NCI-H2227 (cell line): ENCODE results near the gene RBM19.

Source experiments
- DNase-seq: peaks from one replicate; lab custom pipeline; 2025; ENCODE audit not compliant: unreplicated experiment; lab: John Stamatoyannopoulos, UW

The RBM19 gene

DNA sequence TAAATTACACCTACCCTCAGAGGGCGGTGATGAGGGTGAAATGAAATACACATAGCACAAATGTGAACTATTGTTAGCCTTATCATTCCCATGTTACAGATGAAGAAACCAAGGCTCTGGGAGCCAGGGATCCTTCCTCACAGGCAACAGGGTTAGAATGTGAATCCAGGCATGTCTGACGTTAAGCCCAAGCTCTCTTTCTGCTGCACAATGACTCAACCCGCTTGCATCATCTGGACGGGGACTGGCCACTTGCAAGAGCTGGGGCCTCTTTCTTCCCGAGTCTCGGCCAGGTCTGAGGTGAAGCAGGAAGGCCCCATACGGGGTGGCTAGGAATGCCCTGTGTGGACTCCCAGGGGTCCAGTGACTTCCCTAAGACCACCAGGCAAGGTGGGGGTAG is 105.2 kb downstream of the RBM19 start:
- DNase-seq, result no peak

DNA sequence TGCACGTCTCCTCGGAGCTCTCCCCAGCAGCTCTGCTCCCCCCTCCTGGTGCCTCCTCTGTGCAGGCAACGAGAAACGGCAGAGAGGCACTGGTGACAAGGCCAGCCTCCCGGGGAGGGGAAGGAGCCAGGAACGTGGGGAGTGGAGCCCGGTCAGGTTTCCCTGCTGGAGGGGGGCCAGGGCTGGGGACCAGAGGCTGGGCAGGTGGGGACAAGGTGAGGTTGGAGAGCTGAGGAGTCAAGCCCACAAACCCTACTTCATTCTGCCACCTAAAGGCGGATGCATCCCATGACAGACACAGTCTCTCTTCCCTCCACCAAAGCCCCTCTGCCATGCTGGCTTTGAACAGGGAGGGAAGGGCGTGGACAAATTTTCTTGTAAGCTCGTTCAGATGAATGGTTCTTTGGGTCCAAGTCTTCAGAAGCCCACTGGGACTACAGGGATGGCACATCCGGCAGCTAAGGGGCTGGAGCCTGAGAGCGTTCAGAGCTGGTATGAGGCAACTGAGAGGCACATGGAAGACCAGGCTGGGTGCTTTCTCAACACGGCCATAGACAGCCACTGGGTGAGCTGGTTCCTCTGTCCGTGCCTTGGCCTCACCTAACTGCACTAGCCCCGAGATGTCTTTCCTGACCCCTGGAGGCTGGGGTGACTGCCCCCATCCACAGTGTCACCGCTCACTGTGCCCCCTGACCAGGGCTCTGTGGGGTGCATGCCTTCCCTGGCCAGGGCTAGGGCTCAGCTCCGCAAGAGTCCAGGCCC is 105.9 kb downstream of the RBM19 start:
- peak; percentile 22 for DNase-seq

GRCh38 chr12:113858841-113859386 is 107.2 kb downstream of the RBM19 start:
- DNase-seq, result no peak

- DNase-seq, result no peak
These were observed 108.8 kb downstream of the RBM19 start for GRCh38 chr12:113857371-113857770.

DNA sequence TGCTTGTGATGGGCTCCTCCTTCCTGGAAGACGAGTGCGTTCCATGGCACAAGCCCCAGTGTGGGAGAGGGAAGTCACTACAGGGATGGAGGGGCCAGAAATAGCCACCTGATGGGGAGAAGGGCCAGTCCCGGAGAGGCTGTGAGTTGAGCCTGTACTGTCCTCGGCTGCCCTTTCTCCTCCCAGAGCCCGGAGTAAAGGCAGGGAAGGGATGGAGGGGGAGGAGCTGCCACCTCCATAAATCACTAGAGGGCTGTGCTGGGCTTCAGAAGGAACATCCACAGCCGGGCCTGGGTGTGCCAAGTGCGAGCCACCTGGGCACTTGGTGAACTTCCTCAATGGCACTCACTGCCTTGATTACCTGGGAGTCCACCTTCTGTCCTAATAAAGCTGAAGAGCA is 110.1 kb downstream of the RBM19 start:
- peak; percentile 56 for DNase-seq

- peak; percentile 67 for DNase-seq
These were observed 111.6 kb downstream of the RBM19 start for GRCh38 chr12:113854385-113855142.

- DNase-seq, result no peak
These were observed 112.6 kb downstream of the RBM19 start for GRCh38 chr12:113853491-113853890.

DNA sequence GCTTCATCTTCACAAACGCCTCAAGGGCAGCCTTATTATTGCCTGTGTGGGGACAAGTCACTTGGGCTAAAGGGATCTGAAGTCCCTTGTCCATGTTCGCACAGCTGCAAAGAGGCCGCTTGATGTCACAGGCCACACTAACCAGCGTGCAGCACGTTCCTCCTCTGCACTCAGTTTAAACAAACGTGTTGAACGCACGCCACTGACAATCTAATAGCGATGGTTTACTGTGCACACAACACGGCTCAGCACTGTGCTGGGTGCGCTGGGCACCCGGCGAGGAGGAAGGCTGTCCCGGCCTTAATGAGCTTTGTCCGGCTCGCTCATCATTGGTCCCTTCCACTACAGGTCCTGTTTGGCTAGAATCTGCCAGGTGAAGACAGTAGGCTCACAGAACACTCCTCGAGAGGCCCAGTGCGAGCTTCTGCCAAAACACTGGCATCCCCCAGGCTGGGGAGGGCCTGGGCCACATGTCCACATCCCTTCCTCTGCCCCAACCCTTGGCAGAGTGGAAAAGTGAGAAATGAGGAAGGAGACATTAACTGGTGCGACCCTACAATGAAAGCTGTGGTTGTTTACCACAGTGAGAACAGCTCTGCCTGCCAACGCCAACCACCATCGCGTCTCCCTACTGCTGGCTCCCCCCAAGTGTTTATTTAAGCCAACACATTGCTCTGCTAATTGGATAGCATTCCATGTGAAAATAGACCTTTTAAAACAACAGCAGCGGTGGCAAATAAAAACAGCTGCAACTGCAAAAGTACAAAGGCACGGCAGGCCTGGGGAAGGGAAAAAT is 113.2 kb downstream of the RBM19 start:
- DNase-seq, result no peak

- DNase-seq, result peak; percentile 17
These were observed 113.9 kb downstream of the RBM19 start for GRCh38 chr12:113852264-113852663.

GRCh38 chr12:113850309-113851056 is 115.6 kb downstream of the RBM19 start:
- DNase-seq, result no peak

- DNase-seq, result no peak
These were observed 118.3 kb downstream of the RBM19 start for GRCh38 chr12:113847856-113848255.

GRCh38 chr12:113846883-113847755 is 119.0 kb downstream of the RBM19 start:
- no peak for DNase-seq

- no peak for DNase-seq
These were observed 120.0 kb downstream of the RBM19 start for GRCh38 chr12:113845900-113846674.

GRCh38 chr12:113844495-113845210 is 121.5 kb downstream of the RBM19 start:
- DNase-seq, result peak; percentile 67

DNA sequence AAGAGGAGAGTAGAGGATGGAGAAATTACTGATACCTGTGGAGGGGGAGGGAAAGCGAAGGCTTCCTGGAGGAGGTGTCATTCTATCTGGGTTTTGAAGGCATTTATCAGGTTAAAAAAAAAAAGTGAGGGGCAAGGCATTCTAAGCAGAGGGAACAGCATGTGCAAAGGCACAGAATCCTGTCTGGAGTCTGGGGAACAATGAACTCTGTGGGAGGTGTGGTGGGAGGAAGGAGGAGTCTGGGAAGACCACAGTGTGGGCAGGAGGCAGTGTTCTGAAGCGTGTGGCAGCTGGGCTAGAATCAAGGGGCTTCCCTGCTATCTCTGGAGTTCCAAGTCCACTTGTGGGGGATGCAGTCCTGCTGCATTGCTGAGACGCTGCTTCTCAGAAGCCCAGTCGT is 123.4 kb downstream of the RBM19 start:
- DNase-seq, result no peak

GRCh38 chr12:113841786-113842185 is 124.3 kb downstream of the RBM19 start:
- DNase-seq, result no peak

DNA sequence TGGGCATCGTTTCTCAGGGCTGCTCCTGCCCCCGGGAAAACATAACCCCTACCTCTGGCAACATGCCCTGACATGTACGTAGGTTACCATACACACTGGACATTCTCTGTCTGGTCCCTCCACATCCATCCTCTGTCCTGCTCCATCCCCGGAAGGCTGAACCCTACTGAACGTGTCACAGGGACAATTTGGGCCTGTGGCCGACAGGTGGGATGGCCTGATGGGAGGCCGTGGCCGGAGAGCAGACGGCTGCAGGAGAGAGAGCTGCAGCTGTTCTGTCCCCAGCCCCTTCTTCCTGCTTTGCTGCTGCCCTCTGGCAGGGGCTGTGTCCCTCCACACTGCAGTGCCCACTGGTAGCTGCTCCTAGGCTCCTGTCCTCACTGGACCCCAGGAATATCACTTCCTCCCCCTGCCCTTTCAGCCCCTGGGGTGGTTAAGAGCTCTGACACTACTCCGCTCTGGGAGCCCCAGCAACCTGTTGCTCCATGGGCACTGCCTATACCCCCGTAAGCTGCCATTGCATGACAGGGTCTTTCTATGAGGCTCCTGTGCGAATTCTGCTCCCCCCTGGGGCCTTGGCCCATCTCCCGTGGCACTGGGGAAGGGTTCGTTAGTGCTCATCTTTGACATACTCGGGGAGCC is 125.6 kb downstream of the RBM19 start:
- no peak for DNase-seq

DNA sequence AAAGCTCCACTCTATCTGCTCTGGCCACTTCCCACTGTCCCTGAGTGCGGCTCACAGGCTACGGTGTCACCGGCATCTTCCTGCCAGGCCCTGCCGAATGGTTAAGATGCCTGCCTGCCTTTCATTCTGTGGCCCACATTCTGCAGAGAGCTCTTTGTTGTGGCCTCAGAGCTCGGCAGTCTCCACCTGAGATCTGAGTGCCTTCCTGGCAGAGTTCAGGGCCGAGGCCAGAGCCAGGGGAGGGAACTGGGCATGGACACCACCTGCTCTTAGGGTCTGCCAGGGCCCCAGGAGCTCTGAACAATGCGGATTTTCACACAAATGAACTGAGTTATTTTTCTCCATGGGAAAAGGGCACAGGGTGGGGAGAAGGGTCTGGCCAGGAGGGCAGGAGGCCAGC is 127.2 kb downstream of the RBM19 start:
- no peak for DNase-seq
